ENCODE data around the gene LRRFIP2.

LRRFIP2 gene

DNA sequence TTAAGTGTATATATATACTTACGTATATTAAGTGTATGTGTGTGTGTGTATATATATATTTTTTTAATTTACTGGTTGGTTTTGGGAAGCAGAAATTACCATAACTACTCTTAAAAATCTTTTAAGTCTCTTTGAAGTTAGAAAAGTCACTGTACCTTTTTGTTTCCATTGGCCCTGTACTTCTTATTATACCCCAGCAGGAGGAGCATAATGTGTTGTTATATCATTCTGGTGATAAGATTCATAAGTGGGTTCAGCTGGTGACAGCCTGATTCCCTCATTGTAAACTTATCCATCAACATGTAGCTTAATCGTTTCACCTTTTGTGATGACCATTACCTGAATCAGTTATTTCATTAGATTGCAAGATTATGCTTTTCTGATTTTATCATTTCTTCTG lies 150.3 kb downstream of the LRRFIP2 start:
- TF ChIP-seq, protein P1, sequence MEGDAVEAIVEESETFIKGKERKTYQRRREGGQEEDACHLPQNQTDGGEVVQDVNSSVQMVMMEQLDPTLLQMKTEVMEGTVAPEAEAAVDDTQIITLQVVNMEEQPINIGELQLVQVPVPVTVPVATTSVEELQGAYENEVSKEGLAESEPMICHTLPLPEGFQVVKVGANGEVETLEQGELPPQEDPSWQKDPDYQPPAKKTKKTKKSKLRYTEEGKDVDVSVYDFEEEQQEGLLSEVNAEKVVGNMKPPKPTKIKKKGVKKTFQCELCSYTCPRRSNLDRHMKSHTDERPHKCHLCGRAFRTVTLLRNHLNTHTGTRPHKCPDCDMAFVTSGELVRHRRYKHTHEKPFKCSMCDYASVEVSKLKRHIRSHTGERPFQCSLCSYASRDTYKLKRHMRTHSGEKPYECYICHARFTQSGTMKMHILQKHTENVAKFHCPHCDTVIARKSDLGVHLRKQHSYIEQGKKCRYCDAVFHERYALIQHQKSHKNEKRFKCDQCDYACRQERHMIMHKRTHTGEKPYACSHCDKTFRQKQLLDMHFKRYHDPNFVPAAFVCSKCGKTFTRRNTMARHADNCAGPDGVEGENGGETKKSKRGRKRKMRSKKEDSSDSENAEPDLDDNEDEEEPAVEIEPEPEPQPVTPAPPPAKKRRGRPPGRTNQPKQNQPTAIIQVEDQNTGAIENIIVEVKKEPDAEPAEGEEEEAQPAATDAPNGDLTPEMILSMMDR (IDR thresholded peaks at IDR 0.05; ENCODE audit: insufficient read depth, low read depth, low read length, missing control alignments), result peak; percentile 30
- no peak overlapping the region for H3K4me3 ChIP-seq (ENCODE audit: low read depth, low read length)
- no peak for DNase-seq (ENCODE audit: low read depth)

DNA sequence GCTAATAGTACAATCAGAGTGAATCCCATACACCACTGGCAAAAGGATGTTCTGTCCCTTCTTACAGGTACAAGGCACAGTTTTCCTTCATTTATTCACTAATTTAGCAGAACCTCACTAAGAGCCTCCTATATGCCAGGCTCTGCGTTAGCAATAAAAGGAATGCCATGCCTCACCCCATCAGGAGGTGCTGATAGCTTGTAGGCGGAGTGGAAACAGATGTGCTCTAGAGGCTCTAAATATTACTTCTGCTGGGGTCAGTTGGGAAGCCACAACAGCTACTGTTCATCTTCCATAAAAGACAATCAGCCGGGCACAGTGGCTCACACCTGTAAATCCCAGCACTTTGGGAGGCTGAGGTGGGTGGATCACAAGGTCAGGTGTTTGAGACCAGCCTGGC lies 156.7 kb downstream of the LRRFIP2 start:
- TF ChIP-seq, protein P1 (IDR thresholded peaks at IDR 0.05; ENCODE audit: insufficient read depth, low read depth, low read length, missing control alignments), result no peak

DNA sequence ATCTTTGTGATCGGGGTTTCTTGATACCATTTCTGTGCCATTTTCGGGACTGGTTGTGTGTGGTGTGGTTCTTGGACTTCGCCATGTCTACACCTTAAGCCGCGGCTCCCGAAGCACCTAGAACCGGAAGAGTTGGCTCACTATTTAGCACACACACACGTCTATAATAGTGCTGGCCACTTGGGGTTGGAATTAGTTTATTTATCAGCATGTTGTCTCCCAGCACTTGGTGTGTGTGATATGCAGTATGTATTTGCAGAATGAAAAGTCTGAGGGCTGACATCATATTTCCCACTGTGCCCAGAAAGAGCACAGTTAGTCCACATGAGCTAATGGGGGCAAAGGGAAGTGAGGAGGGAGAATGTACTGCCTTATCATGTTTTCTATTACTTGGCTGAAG lies 157.5 kb downstream of the LRRFIP2 start:
- H3K4me3 ChIP-seq (ENCODE audit: low read depth, low read length), result no peak overlapping the region
- TF ChIP-seq, protein P1 (IDR thresholded peaks at IDR 0.05; ENCODE audit: insufficient read depth, low read depth, low read length, missing control alignments), result no peak
- no peak for DNase-seq (ENCODE audit: low read depth)

More for the DNA sequence above, 156.7 kb downstream of the LRRFIP2 start:
- no peak overlapping the region for H3K4me3 ChIP-seq (ENCODE audit: low read depth, low read length)
- DNase-seq (ENCODE audit: low read depth), result no peak

DNA sequence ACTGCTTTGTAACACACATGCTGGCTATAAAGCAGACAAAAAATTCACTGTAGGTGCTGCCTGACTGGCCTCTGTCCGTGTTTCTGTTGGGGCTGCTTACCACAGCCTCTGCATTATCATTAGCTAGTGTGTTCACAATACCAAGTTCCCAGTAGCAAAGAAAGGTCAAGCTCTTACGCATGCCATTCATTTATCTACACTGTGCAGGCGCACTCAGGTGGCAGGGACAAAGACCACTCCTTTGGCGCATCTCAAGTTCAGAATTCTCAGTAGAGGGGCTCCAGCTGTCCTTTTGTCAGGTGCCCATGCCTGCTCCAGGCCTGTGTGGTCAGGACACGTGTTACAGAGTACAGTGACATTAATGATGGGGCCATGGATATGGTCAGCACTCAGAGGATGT lies 158.7 kb downstream of the LRRFIP2 start:
- DNase-seq (ENCODE audit: low read depth), result no peak
- no peak overlapping the region for H3K4me3 ChIP-seq (ENCODE audit: low read depth, low read length)
- TF ChIP-seq, protein P1 (IDR thresholded peaks at IDR 0.05; ENCODE audit: insufficient read depth, low read depth, low read length, missing control alignments), result no peak

DNA sequence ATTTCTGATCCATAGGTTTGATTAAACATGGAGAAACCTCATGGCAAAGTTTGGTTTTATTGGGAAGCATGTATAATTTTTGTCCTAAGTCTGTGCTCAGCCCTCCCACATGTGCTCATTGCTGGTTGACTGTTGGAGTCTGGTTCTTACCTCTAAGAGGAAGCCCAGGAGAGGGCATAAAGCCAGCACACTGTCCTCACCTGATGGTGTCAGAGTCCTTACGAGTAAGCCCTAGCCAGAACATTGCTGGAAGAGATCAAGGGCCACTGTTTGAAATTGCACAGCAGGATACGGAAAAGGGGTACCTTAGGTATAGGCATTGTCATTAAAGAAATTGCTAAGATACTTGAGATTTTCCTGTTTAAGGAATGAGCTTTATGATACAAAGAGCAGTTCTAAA lies 159.8 kb downstream of the LRRFIP2 start:
- no peak overlapping the region for H3K4me3 ChIP-seq (ENCODE audit: low read depth, low read length)
- TF ChIP-seq, protein P1 (IDR thresholded peaks at IDR 0.05; ENCODE audit: insufficient read depth, low read depth, low read length, missing control alignments), result no peak
- no peak for DNase-seq (ENCODE audit: low read depth)

Data from GM12865 (cell line).